GM13977 (cell line): ENCODE data around the gene PAX8.

Experiments
- DNase-seq: peaks from one replicate; pipeline ENCODE4 v3.0.0; 2012; ENCODE audit warnings: low spot score
- in situ Hi-C: fragments of 300-500 bp; cut with MboI; formaldehyde crosslinking; loops from one replicate; pipeline ENCODE4 v1.12.0; 2022; ENCODE audit warnings: low sequenced_read_pairs, low pct_unique_long_range_greater_than_20kb, mixed read lengths, inconsistent platforms; ENCODE audit not compliant: unreplicated experiment
- TF ChIP-seq, protein P1 (sequence below): IDR thresholded peaks from 2 replicates; pipeline ENCODE4 v1.5.1; 2012; ENCODE audit warnings: mild to moderate bottlenecking, control low read depth; ENCODE audit not compliant: insufficient read depth; ENCODE audit errors: extremely low read depth, missing control alignments

The PAX8 gene

DNA sequence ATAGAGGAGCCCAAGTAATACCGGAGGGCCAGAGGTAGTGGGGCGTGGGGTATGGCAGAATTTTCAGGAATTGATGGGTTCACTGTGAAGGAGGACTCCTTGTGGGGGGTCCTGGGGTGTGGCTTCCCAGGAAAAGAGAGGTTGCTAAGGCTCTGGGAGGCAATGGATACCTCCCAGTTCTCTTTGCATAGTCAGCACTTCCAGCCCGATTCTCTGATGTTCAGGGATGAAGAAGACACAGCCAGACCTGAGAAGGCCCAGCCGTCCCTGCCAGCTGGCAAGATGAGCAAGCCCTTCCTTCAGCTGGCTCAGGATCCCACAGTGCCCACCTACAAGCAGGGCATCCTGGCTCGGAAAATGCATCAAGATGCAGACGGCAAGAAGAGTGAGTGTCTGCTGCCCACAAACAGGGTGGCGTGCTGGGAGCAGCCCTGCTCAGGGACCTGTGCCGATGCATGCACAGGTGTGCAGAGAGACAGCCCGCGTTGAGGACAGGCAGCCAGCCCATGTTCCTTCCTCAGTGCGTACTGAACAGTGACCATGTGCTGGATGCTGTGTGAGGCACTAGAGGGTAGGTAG, 82.7 kb downstream of the PAX8 start:
- in situ Hi-C loops, result no loop called here
- no peak for DNase-seq
- TF ChIP-seq, protein P1, sequence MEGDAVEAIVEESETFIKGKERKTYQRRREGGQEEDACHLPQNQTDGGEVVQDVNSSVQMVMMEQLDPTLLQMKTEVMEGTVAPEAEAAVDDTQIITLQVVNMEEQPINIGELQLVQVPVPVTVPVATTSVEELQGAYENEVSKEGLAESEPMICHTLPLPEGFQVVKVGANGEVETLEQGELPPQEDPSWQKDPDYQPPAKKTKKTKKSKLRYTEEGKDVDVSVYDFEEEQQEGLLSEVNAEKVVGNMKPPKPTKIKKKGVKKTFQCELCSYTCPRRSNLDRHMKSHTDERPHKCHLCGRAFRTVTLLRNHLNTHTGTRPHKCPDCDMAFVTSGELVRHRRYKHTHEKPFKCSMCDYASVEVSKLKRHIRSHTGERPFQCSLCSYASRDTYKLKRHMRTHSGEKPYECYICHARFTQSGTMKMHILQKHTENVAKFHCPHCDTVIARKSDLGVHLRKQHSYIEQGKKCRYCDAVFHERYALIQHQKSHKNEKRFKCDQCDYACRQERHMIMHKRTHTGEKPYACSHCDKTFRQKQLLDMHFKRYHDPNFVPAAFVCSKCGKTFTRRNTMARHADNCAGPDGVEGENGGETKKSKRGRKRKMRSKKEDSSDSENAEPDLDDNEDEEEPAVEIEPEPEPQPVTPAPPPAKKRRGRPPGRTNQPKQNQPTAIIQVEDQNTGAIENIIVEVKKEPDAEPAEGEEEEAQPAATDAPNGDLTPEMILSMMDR, result no peak

DNA sequence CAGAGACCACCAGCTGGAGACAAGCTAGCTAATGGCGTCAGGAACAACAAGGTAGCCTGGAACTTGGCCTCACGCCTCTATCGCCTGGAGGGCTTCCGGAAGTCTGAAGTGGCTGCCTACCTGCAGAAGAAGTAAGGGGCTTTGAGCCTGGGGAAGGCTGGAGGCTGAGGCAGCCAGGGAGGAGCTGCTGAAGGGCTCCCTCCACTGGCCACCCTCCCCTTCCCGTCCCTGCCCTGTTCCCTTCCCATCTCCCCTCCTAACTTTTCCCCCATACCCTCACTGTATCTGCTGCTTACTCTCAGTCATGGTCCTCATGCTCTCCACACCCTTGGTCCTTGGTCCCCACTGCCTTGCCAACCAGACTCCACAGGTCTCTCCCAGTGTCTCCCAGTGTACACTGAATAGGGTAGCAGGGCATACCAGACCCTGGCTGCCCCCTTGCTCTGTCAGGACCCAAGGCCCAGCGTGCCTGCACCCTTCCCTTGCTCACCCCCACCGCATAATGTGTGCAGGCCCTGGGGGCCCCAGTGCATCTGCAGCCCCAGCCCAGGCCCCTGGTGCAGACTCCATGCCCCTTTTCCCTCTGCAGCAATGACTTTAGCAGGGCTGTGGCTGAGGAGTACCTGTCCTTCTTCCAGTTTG, 86.1 kb downstream of the PAX8 start:
- in situ Hi-C loops, result no loop called here
- no peak for DNase-seq
- TF ChIP-seq, protein P1, result peak; percentile 4

DNA sequence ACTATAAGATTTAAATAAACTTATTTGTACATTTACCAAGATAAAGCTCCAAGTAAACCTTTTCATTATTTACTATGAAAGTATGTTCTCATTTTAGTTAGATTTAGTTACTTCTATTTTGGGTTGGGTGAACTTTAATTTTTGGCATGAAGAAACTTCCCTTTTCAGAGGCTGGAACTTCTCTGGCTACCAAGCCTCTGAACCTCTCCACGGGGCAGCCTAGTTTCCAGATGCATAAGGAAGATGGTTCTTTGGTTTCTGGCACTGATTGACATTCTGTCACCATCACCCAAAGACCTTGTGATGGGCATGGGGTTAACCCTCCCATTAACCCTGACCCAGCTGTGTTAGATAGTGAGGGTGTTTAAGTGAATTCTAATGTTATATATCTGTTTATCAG, 87.8 kb downstream of the PAX8 start:
- DNase-seq, result no peak
- in situ Hi-C loops, result no loop called here
- TF ChIP-seq, protein P1, result no peak

DNA sequence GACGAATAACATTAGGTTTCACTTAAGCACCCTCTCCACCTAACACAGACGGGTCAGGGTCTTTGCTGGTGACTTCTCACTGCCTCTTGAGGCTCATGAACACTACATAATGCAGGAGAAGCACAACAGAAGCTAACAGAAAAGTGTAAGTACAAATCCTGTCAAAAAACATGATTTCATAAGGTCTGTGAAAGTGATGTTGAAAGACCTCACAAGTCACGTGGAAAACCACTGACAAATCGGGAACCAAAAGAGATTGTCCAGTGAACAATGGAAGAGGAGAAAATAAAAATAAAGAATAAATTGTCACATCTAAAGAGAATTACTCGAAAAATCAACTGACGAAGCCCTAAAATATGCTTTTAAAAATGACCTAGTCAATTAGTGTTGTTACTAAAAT, 91.0 kb downstream of the PAX8 start:
- in situ Hi-C loops, result no loop called here
- TF ChIP-seq, protein P1, result no peak
- no peak for DNase-seq

DNA sequence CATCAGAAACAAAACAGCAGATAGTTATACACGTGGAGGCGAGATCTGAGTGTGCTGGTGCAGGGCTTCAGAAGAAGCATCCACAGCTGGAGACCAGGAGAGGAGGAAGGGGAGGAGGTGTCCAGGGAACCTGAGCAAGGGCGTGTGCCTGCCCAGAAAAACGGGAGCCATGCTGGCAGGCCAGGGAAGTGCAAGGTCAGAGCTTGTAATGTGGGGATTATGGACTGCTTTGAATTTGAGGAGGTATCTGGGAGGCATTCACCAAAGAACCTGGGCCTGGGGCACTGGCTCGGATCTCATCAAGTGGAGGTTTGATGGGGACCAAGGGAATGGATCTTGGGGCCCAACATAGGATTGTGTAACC, 92.3 kb downstream of the PAX8 start:
- in situ Hi-C loops, result no loop called here
- TF ChIP-seq, protein P1, result no peak
- DNase-seq, result no peak

DNA sequence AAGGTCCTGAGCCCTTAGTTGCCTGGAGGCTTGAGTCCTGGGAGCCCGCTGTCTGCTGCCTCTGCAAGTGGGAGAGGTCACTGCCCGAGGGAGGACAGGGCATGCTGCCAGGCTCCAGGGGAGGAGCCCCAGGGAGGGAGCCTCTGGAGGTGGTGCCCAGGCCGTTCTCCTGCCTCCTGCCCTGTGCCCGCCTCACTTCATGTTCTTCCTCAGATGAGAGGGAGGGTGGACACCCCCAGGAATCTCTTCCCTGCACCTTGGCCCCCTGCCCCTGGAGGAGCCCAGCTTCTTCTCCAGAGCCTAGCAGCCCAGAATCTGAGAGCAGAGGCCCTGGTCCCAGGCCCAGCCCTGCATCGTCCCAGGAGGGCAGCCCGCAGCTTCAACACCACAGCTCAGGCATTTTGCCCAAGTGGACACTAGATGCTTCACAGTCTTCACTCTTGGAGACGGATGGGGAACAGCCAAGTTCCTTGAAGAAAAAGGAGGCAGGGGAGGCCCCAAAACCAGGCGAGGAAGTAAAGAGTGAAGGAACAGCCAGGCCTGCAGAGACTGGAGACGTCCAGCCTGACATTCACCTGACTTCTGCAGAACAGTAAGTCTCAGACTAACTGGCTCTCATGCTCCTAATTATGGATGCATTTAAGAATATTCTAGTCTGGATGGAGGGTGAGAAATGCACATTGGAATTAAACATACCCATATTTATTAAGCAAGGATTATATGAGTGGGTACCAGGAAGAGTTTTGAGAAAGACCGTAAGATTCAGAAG, 92.9 kb downstream of the PAX8 start:
- DNase-seq, result no peak
- TF ChIP-seq, protein P1, result no peak
- in situ Hi-C loops, result no loop called here
